Endothelial cell of umbilical vein (primary cell): Measurements from ENCODE around the gene KIF2B.

Experiments
- JUN ChIP-seq: IDR thresholded peaks from 2 replicates; pipeline ENCODE4 v1.6.1; 2011; ENCODE audit warnings: borderline replicate concordance, low read depth; ENCODE audit not compliant: insufficient read length, insufficient read depth
- MAX ChIP-seq: IDR thresholded peaks from 2 replicates; pipeline ENCODE4 v1.6.1; 2011; ENCODE audit not compliant: insufficient read depth, insufficient read length
- POLR2A ChIP-seq: IDR thresholded peaks from 2 replicates; pipeline ENCODE4 v1.6.1; 2012; ENCODE audit warnings: low read depth, mild to moderate bottlenecking, control low read depth, low read length
- POLR2AphosphoS5 ChIP-seq: IDR thresholded peaks from 2 replicates; pipeline ENCODE4 v1.6.1; 2012; ENCODE audit warnings: low read depth, mild to moderate bottlenecking, control low read depth, low read length, moderate library complexity; ENCODE audit not compliant: insufficient read depth
- TF ChIP-seq, protein P1 (sequence below), 2 donors: IDR thresholded peaks; 1 replicate in 1 of 2; 2 replicates in 1 of 2; pipeline ENCODE4 v1.5.1; 2011; ENCODE audit warnings: low read length in 2 of 2, mild to moderate bottlenecking in 2 of 2, moderate library complexity in 2 of 2, control low read depth in 1 of 2, inconsistent platforms in 1 of 2, low read depth in 1 of 2; ENCODE audit not compliant: insufficient read depth in 1 of 2; ENCODE audit errors: extremely low read depth in 1 of 2

GRCh38 chr17:53791551-53791950 is 31.2 kb upstream of the KIF2B start:
- TF ChIP-seq, protein P1, sequence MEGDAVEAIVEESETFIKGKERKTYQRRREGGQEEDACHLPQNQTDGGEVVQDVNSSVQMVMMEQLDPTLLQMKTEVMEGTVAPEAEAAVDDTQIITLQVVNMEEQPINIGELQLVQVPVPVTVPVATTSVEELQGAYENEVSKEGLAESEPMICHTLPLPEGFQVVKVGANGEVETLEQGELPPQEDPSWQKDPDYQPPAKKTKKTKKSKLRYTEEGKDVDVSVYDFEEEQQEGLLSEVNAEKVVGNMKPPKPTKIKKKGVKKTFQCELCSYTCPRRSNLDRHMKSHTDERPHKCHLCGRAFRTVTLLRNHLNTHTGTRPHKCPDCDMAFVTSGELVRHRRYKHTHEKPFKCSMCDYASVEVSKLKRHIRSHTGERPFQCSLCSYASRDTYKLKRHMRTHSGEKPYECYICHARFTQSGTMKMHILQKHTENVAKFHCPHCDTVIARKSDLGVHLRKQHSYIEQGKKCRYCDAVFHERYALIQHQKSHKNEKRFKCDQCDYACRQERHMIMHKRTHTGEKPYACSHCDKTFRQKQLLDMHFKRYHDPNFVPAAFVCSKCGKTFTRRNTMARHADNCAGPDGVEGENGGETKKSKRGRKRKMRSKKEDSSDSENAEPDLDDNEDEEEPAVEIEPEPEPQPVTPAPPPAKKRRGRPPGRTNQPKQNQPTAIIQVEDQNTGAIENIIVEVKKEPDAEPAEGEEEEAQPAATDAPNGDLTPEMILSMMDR (IDR thresholded peaks at IDR 0.05; ENCODE audit: extremely low read depth in 1 of 2, insufficient read depth in 1 of 2, low read depth in 1 of 2, low read length in 2 of 2) = no peak
- TF ChIP-seq JUN = no peak
- no peak for TF ChIP-seq MAX
- TF ChIP-seq POLR2AphosphoS5 = no peak
- no peak for TF ChIP-seq POLR2A
